22Rv1 (cell line): ENCODE data around the gene KCNC4.

Source experiments
- ZFX ChIP-seq: fragments of 450-650 bp; IDR thresholded peaks from 2 replicates; pipeline ENCODE4 v1.6.1; 2017; ENCODE audit warnings: antibody characterized with exemption, borderline replicate concordance
- TF ChIP-seq, protein P1 (sequence below): fragments of 450-650 bp; IDR thresholded peaks from 2 replicates; pipeline ENCODE4 v1.5.1; 2017; ENCODE audit warnings: mild to moderate bottlenecking

DNA sequence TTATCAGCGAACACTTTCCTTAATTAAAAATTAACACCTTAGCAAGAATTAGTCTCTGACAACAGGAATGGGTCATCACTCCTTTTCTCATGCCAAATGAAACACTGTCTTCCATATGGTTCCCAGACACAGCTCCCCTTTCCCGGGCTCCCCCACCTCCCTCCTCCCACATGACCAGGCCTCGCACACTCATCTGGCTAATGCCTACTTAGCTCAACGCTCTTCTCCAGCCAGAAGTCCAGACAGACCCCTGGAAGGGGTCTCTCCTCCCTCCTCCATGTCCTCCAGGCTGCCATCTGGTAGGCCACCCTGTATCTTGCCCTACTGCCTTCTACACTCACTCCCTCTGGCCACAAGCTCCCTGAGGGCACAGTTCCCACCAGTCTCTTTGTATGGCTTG, 39.9 kb downstream of the KCNC4 start:
- TF ChIP-seq, protein P1, sequence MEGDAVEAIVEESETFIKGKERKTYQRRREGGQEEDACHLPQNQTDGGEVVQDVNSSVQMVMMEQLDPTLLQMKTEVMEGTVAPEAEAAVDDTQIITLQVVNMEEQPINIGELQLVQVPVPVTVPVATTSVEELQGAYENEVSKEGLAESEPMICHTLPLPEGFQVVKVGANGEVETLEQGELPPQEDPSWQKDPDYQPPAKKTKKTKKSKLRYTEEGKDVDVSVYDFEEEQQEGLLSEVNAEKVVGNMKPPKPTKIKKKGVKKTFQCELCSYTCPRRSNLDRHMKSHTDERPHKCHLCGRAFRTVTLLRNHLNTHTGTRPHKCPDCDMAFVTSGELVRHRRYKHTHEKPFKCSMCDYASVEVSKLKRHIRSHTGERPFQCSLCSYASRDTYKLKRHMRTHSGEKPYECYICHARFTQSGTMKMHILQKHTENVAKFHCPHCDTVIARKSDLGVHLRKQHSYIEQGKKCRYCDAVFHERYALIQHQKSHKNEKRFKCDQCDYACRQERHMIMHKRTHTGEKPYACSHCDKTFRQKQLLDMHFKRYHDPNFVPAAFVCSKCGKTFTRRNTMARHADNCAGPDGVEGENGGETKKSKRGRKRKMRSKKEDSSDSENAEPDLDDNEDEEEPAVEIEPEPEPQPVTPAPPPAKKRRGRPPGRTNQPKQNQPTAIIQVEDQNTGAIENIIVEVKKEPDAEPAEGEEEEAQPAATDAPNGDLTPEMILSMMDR = no peak
- no peak for TF ChIP-seq ZFX
